ENCODE measurements around the gene POU6F2.

GRCh38 chr7:39430441-39430840, 452.7 kb downstream of the POU6F2 start:
- TF ChIP-seq CTCF (IDR thresholded peaks at IDR 0.05 in 2 of 3, conservative IDR thresholded peaks at IDR 0.05 in 1 of 3; ENCODE audit: borderline replicate concordance in 1 of 3, insufficient read depth in 1 of 3, low read depth in 2 of 3, low read length in 2 of 3): no peak
- no peak for TF ChIP-seq POLR2A (IDR thresholded peaks at IDR 0.05; ENCODE audit: borderline replicate concordance, extremely low read depth, insufficient read depth, insufficient read length)
- no peak for TF ChIP-seq ZFX (IDR thresholded peaks at IDR 0.05)
- TF ChIP-seq ZNF274 (IDR thresholded peaks at IDR 0.05; ENCODE audit: low read depth, low read length): no peak
- TF ChIP-seq REST (IDR thresholded peaks at IDR 0.05; ENCODE audit: low read depth): no peak
- no peak for TF ChIP-seq EGR1 (IDR thresholded peaks at IDR 0.05; ENCODE audit: low read depth)
- TF ChIP-seq, protein P1, sequence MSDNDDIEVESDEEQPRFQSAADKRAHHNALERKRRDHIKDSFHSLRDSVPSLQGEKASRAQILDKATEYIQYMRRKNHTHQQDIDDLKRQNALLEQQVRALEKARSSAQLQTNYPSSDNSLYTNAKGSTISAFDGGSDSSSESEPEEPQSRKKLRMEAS (IDR thresholded peaks at IDR 0.05): no peak
